ENCODE data around the gene HMOX1. TPM values are rescaled to one million over a fixed set of nuclear protein-coding genes. Genes with fewer than 3 reads are reported as not detected.

Gene HMOX1
- total RNA-seq, 1 donor from 2014 or later, result 4.3 TPM

- no peaks in the 10 kb centered on the region for H3K27me3 Mint-ChIP-seq
- H3K4me3 Mint-ChIP-seq (ENCODE audit: low read depth), result no peak overlapping the region
- DNase-seq (ENCODE audit: low spot score, unreplicated experiment), result peak; percentile 86
- peaks cover 3% of the 10 kb centered on the region for H3K9me3 Mint-ChIP-seq (ENCODE audit: low read depth)
- no peak overlapping the region for H3K27ac Mint-ChIP-seq
- peaks cover 3% of the 10 kb centered on the region for H3K4me1 Mint-ChIP-seq (ENCODE audit: low read depth)
- peaks cover 18% of the 10 kb centered on the region for H3K36me3 Mint-ChIP-seq (ENCODE audit: insufficient read depth)
- TF ChIP-seq CTCF (IDR thresholded peaks at IDR 0.05; ENCODE audit: unreplicated experiment), result peak; percentile 95
Observed at GRCh38 chr22:35430897-35431322, 50.0 kb downstream of the HMOX1 start.

GRCh38 chr22:35431483-35432227 lies 50.8 kb downstream of the HMOX1 start:
- H3K27ac Mint-ChIP-seq, result no peak overlapping the region

GRCh38 chr22:35432228-35432905 lies 51.5 kb downstream of the HMOX1 start:
- no peak for DNase-seq (ENCODE audit: low spot score, unreplicated experiment)
- no peak for TF ChIP-seq CTCF (IDR thresholded peaks at IDR 0.05; ENCODE audit: unreplicated experiment)
- Mint-ChIP-seq H3K36me3 (ENCODE audit: insufficient read depth) (peaks cover 18% of the 10 kb centered on the region), H3K4me3 (ENCODE audit: low read depth) (no peak overlapping the region), H3K27me3 (no peaks in the 10 kb centered on the region), H3K4me1 (ENCODE audit: low read depth) (no peaks in the 10 kb centered on the region), H3K9me3 (ENCODE audit: low read depth) (peaks cover 3% of the 10 kb centered on the region), H3K27ac (no peak overlapping the region)

More at GRCh38 chr22:35431483-35432227, 50.8 kb downstream of the HMOX1 start:
- no peak for TF ChIP-seq CTCF (IDR thresholded peaks at IDR 0.05; ENCODE audit: unreplicated experiment)
- Mint-ChIP-seq H3K4me1 (ENCODE audit: low read depth) (peaks cover 2% of the 10 kb centered on the region), H3K9me3 (ENCODE audit: low read depth) (peaks cover 3% of the 10 kb centered on the region), H3K36me3 (ENCODE audit: insufficient read depth) (peaks cover 18% of the 10 kb centered on the region), H3K4me3 (ENCODE audit: low read depth) (no peak overlapping the region), H3K27me3 (no peaks in the 10 kb centered on the region)
- DNase-seq (ENCODE audit: low spot score, unreplicated experiment), result no peak

- Mint-ChIP-seq H3K9me3 (ENCODE audit: low read depth) (peaks cover 3% of the 10 kb centered on the region), H3K4me1 (ENCODE audit: low read depth) (no peaks in the 10 kb centered on the region), H3K36me3 (ENCODE audit: insufficient read depth) (peaks cover 18% of the 10 kb centered on the region), H3K27me3 (no peaks in the 10 kb centered on the region), H3K27ac (no peak overlapping the region), H3K4me3 (ENCODE audit: low read depth) (no peak overlapping the region)
- no peak for TF ChIP-seq CTCF (IDR thresholded peaks at IDR 0.05; ENCODE audit: unreplicated experiment)
- DNase-seq (ENCODE audit: low spot score, unreplicated experiment), result no peak
Observed at GRCh38 chr22:35434061-35434710, 53.3 kb downstream of the HMOX1 start.

- no peak for TF ChIP-seq CTCF (IDR thresholded peaks at IDR 0.05; ENCODE audit: unreplicated experiment)
- Mint-ChIP-seq H3K27me3 (no peaks in the 10 kb centered on the region), H3K27ac (peak overlapping the region; percentile 84), H3K4me1 (ENCODE audit: low read depth) (no peaks in the 10 kb centered on the region), H3K36me3 (ENCODE audit: insufficient read depth) (peaks cover 19% of the 10 kb centered on the region), H3K9me3 (ENCODE audit: low read depth) (peaks cover 3% of the 10 kb centered on the region), H3K4me3 (ENCODE audit: low read depth) (no peak overlapping the region)
- no peak for DNase-seq (ENCODE audit: low spot score, unreplicated experiment)
Observed at GRCh38 chr22:35435201-35435740, 54.4 kb downstream of the HMOX1 start.
